Measurements from ENCODE around the gene PRLH.

PRLH gene

DNA sequence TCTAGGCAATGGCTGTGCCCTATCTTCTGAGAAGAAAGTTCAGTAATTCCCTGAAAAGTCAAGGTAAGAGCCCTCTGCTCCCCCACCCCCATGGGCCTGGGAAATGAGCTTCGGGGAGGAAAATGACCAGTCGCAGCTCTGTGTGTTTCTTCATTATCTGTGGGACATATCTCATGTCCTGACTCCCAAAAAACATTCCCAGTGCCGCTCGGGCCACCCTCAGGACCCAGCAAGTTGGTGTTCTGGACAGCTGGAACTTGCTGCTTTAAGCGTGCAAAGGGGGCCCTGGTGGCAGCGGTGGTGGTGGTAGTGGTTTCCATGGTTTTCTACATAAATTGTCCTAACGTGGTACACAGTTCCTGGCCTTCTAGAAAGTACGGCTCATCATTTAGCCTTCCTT, 17.2 kb upstream of the PRLH start:
- Histone ChIP-seq H3K4me3 (ENCODE audit: severe bottlenecking) (no peak overlapping the region), H3K27me3 (ENCODE audit: insufficient read depth, poor library complexity, severe bottlenecking) (no peaks in the 10 kb centered on the region), H3K9me3 (ENCODE audit: severe bottlenecking) (no peaks in the 10 kb centered on the region), H3K36me3 (ENCODE audit: low read depth) (peaks cover 4% of the 10 kb centered on the region; the same call in 1 of the 2 replicates), H3K27ac (ENCODE audit: poor library complexity, severe bottlenecking) (no peak overlapping the region), H3K4me1 (ENCODE audit: insufficient read depth, poor library complexity, severe bottlenecking) (no peaks in the 10 kb centered on the region)
- DNase-seq (ENCODE audit: low spot score) (no peak), ATAC-seq (ENCODE audit: low read depth) (no peak)
- TF ChIP-seq, protein P1, sequence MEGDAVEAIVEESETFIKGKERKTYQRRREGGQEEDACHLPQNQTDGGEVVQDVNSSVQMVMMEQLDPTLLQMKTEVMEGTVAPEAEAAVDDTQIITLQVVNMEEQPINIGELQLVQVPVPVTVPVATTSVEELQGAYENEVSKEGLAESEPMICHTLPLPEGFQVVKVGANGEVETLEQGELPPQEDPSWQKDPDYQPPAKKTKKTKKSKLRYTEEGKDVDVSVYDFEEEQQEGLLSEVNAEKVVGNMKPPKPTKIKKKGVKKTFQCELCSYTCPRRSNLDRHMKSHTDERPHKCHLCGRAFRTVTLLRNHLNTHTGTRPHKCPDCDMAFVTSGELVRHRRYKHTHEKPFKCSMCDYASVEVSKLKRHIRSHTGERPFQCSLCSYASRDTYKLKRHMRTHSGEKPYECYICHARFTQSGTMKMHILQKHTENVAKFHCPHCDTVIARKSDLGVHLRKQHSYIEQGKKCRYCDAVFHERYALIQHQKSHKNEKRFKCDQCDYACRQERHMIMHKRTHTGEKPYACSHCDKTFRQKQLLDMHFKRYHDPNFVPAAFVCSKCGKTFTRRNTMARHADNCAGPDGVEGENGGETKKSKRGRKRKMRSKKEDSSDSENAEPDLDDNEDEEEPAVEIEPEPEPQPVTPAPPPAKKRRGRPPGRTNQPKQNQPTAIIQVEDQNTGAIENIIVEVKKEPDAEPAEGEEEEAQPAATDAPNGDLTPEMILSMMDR (IDR thresholded peaks at IDR 0.05; ENCODE audit: poor library complexity, severe bottlenecking): no peak

DNA sequence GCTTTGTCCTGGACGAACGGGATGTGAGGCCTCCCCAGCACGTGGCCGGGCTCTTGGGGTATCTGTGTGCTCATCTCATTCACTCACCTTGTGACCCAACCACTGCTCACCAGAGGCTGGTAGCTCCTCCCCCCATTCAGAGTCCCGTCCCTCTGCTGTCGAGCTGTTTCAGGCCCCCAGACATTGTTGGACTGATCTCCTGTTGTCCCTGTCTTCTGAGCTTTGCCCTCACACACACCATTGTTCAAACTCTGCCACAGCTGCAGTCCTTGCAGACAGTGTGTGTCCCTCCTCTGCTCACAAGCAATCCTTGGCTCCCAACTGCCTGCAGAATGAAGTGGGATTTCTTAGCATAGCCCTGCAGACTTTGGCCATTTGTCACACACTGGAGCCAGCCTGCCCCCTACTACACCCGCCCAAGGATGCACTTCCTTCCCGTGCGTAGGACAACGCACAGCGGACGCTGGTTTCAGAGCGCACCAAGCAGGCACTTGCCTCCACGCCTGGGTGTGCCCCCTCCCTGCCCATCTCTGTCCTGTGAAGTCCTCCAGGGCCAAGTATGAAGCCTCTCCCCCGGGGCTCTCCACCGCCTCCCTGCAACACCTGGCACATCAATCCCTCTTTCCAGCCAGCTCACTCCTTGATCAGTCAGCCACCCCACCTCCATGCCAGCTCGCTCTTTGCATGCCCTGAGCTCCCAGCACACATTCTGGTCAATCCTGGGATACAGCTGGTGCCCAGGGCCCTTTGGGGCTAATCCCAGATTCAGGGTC, 16.5 kb upstream of the PRLH start:
- Histone ChIP-seq H3K27me3 (ENCODE audit: insufficient read depth, poor library complexity, severe bottlenecking) (no peaks in the 10 kb centered on the region), H3K4me3 (ENCODE audit: severe bottlenecking) (no peak overlapping the region), H3K36me3 (ENCODE audit: low read depth) (peaks cover 4% of the 10 kb centered on the region; the same call in 1 of the 2 replicates), H3K4me1 (ENCODE audit: insufficient read depth, poor library complexity, severe bottlenecking) (no peaks in the 10 kb centered on the region), H3K9me3 (ENCODE audit: severe bottlenecking) (no peaks in the 10 kb centered on the region), H3K27ac (ENCODE audit: poor library complexity, severe bottlenecking) (no peak overlapping the region)
- 0 out of 3 replicates have a peak, but pooled peaks have one; percentile 17 for ATAC-seq (ENCODE audit: low read depth)
- no peak for DNase-seq (ENCODE audit: low spot score)
- TF ChIP-seq, protein P1 (IDR thresholded peaks at IDR 0.05; ENCODE audit: poor library complexity, severe bottlenecking): no peak

DNA sequence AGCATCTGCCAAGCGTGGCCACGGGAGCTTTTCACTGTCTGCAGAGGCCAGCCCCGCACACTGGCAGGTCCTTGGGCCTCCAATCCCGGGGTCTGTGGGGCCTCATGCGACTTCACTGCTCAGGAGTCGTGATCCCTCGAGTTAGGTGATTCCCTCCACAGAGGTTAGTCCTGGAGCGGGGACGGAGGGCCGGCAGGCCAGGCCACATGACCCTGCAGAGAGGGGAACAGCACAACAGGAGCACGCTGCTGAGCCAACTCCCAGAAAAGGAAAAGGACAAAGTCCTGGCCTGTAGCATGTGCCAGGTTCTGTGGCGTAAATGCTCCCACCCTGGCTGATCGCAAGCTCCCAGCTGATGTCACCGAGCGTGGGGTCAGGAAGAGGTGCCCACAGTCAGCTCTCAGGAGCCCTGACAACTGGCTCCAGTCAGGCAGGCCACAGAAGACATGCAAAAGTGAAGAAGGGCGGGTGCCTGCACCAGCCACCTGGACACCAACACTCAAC, 15.3 kb upstream of the PRLH start:
- no peaks in the 10 kb centered on the region for H3K36me3 ChIP-seq (ENCODE audit: low read depth)
- TF ChIP-seq, protein P1 (IDR thresholded peaks at IDR 0.05; ENCODE audit: poor library complexity, severe bottlenecking): no peak
- H3K9me3 ChIP-seq (ENCODE audit: severe bottlenecking): peaks cover 6% of the 10 kb centered on the region
- H3K4me1 ChIP-seq (ENCODE audit: insufficient read depth, poor library complexity, severe bottlenecking): no peaks in the 10 kb centered on the region
- H3K4me3 ChIP-seq (ENCODE audit: severe bottlenecking): no peak overlapping the region
- no peak for DNase-seq (ENCODE audit: low spot score)
- H3K27me3 ChIP-seq (ENCODE audit: insufficient read depth, poor library complexity, severe bottlenecking): no peaks in the 10 kb centered on the region
- no peak for ATAC-seq (ENCODE audit: low read depth)
- H3K27ac ChIP-seq (ENCODE audit: poor library complexity, severe bottlenecking): no peak overlapping the region

DNA sequence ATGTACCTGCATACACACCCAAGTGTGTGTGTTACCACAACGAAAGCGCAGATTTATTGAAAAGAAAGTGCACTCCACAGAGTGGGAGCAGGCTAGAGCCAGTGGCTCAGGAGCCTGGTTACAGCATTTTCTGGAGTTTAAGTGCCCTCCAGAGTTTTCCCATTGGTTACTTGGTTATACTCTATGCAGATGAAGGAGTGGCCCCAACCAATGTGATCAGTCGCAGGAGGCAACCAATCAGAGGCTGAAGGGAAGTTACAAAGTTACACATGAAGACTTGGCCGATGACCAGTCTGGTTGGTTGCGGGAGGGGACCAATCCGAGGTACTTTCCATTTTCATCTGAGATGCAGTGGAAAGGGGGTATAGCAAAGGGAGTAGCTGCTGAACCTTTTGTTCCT, 13.5 kb upstream of the PRLH start:
- ATAC-seq (ENCODE audit: low read depth) (no peak), DNase-seq (ENCODE audit: low spot score) (no peak)
- H3K27ac ChIP-seq (ENCODE audit: poor library complexity, severe bottlenecking): no peak overlapping the region
- no peak overlapping the region for H3K4me3 ChIP-seq (ENCODE audit: severe bottlenecking)
- no peaks in the 10 kb centered on the region for H3K27me3 ChIP-seq (ENCODE audit: insufficient read depth, poor library complexity, severe bottlenecking)
- no peaks in the 10 kb centered on the region for H3K36me3 ChIP-seq (ENCODE audit: low read depth)
- peaks cover 6% of the 10 kb centered on the region for H3K9me3 ChIP-seq (ENCODE audit: severe bottlenecking)
- TF ChIP-seq, protein P1 (IDR thresholded peaks at IDR 0.05; ENCODE audit: poor library complexity, severe bottlenecking): no peak
- H3K4me1 ChIP-seq (ENCODE audit: insufficient read depth, poor library complexity, severe bottlenecking): no peaks in the 10 kb centered on the region

DNA sequence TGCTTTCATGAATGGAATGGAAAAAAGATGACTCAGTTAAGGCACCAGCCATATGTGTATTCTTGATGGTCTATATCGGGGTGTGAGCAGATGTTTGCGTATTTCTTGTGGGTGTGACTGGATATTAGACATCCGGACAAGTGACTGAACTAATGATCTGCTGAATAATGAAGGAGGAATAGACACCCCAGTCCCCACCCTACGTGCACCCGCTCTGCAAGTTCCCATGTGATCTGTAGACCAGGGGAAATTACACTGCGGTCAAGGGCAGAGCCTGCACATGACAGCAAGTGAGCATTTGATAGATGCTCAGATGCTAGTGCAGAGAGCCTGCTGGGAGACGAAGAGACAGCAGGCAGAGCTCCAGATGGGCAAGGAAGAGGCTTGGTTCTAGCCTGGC, 12.4 kb upstream of the PRLH start:
- ATAC-seq (ENCODE audit: low read depth) (no peak), DNase-seq (ENCODE audit: low spot score) (no peak)
- no peaks in the 10 kb centered on the region for H3K36me3 ChIP-seq (ENCODE audit: low read depth)
- TF ChIP-seq, protein P1 (IDR thresholded peaks at IDR 0.05; ENCODE audit: poor library complexity, severe bottlenecking): no peak
- H3K9me3 ChIP-seq (ENCODE audit: severe bottlenecking): peaks cover 6% of the 10 kb centered on the region
- H3K4me3 ChIP-seq (ENCODE audit: severe bottlenecking): no peak overlapping the region
- no peak overlapping the region for H3K27ac ChIP-seq (ENCODE audit: poor library complexity, severe bottlenecking)
- H3K27me3 ChIP-seq (ENCODE audit: insufficient read depth, poor library complexity, severe bottlenecking): no peaks in the 10 kb centered on the region
- H3K4me1 ChIP-seq (ENCODE audit: insufficient read depth, poor library complexity, severe bottlenecking): peaks cover 1% of the 10 kb centered on the region

Data from RWPE2 (cell line).